HEK293 (cell line): ENCODE data around the gene AP1S1.

Source experiments
- CTCF ChIA-PET: fragments of 350-600 bp; formaldehyde crosslinking; extraction: SDS; loops from one replicate; lab custom pipeline; 2021; ENCODE audit warnings: antibody characterized with exemption; lab: Yijun Ruan, JAX
- POLR2A ChIA-PET: fragments of 300-600 bp; formaldehyde crosslinking; extraction: SDS; loops from one replicate; lab custom pipeline; 2020; ENCODE audit warnings: antibody characterized with exemption, inconsistent platforms; lab: Yijun Ruan, JAX
- H3K27ac ChIP-seq: fragments of 200-500 bp; sonication (Bioruptor generic); 2 replicates; pipeline ENCODE4 v1.5.1; 2014; ENCODE audit warnings: low read depth, low read length, control low read depth, inconsistent platforms; ENCODE audit errors: extremely low read depth
- H3K36me3 ChIP-seq, 2 experiments: fragments of 200-500 bp in 1 of 2; sonication (Bioruptor generic) in 1 of 2; 1 replicate in 1 of 2; 2 replicates in 1 of 2; pipeline ENCODE4 v1.5.1; 2014 to 2017; ENCODE audit warnings: inconsistent platforms in 2 of 2, low read length in 2 of 2; ENCODE audit not compliant: control insufficient read depth in 2 of 2, insufficient read depth in 1 of 2
- H3K4me1 ChIP-seq: fragments of 200-500 bp; sonication (Bioruptor generic); 2 replicates; pipeline ENCODE4 v1.5.1; 2014; ENCODE audit warnings: mild to moderate bottlenecking, low read length, inconsistent platforms; ENCODE audit not compliant: control insufficient read depth, insufficient read depth
- H3K4me3 ChIP-seq: 2 replicates; pipeline ENCODE4 v1.5.1; 2011; ENCODE audit warnings: low read depth, mild to moderate bottlenecking, control low read depth, low read length, moderate library complexity
- H3K9me3 ChIP-seq: fragments of 200-500 bp; sonication (Bioruptor generic); 2 replicates; pipeline ENCODE4 v1.5.1; 2014; ENCODE audit warnings: low read depth, low read length, inconsistent platforms; ENCODE audit not compliant: control insufficient read depth, insufficient read depth
- EGR2 ChIP-seq: fragments of 450-650 bp; formaldehyde crosslinking; IDR thresholded peaks from 2 replicates; pipeline ENCODE4 v1.5.1; 2016; ENCODE audit warnings: low read depth, missing biosample characterization, missing genetic modification characterization
- FEZF1 ChIP-seq: fragments of 450-650 bp; formaldehyde crosslinking; IDR thresholded peaks from 2 replicates; pipeline ENCODE4 v1.5.1; 2016; ENCODE audit warnings: missing biosample characterization, missing genetic modification characterization
- ZBTB20 ChIP-seq: fragments of 450-650 bp; formaldehyde crosslinking; IDR thresholded peaks from 2 replicates; pipeline ENCODE4 v1.5.1; 2016; ENCODE audit warnings: missing biosample characterization, missing genetic modification characterization
- ZBTB21 ChIP-seq: fragments of 450-650 bp; formaldehyde crosslinking; IDR thresholded peaks from 2 replicates; pipeline ENCODE4 v1.5.1; 2017; ENCODE audit warnings: missing biosample characterization, missing genetic modification characterization
- ZNF112 ChIP-seq: fragments of 450-650 bp; formaldehyde crosslinking; IDR thresholded peaks from 2 replicates; pipeline ENCODE4 v1.5.0; 2017; ENCODE audit warnings: missing biosample characterization, missing genetic modification characterization
- ZNF341 ChIP-seq: fragments of 450-650 bp; formaldehyde crosslinking; IDR thresholded peaks from 2 replicates; pipeline ENCODE4; 2016; ENCODE audit warnings: low read depth, missing biosample characterization, missing genetic modification characterization
- ZNF354C ChIP-seq: fragments of 450-650 bp; formaldehyde crosslinking; IDR thresholded peaks from 2 replicates; pipeline ENCODE4 v1.5.1; 2016; ENCODE audit warnings: missing biosample characterization, missing genetic modification characterization, low read depth, borderline replicate concordance
- ZNF549 ChIP-seq: fragments of 450-650 bp; IDR thresholded peaks from 2 replicates; pipeline ENCODE4 v1.5.1; 2018; ENCODE audit warnings: missing biosample characterization, missing genetic modification characterization, mild to moderate bottlenecking, inconsistent platforms, moderate library complexity
- ZNF561 ChIP-seq: fragments of 450-650 bp; IDR thresholded peaks from 2 replicates; pipeline ENCODE4 v1.5.1; 2018; ENCODE audit warnings: missing biosample characterization, missing genetic modification characterization, borderline replicate concordance
- ZSCAN16 ChIP-seq: fragments of 450-650 bp; formaldehyde crosslinking; IDR thresholded peaks from 2 replicates; pipeline ENCODE4 v1.5.1; 2016; ENCODE audit warnings: missing biosample characterization, missing genetic modification characterization
- TF ChIP-seq, protein P1 (sequence below): fragments of 450-650 bp; formaldehyde crosslinking; conservative IDR thresholded peaks from 2 replicates; pipeline ENCODE4 v1.5.1; 2016; ENCODE audit warnings: low read depth, missing biosample characterization, missing genetic modification characterization
- TF ChIP-seq, protein P2 (sequence below): fragments of 450-650 bp; formaldehyde crosslinking; IDR thresholded peaks from 2 replicates; pipeline ENCODE4 v1.5.1; 2017; ENCODE audit warnings: missing biosample characterization, mild to moderate bottlenecking, missing genetic modification characterization, moderate library complexity
- TF ChIP-seq, protein P3 (sequence below): fragments of 450-650 bp; formaldehyde crosslinking; IDR thresholded peaks from 2 replicates; pipeline ENCODE4 v1.5.1; 2016; ENCODE audit warnings: missing biosample characterization, missing genetic modification characterization
- TF ChIP-seq, protein P4 (sequence below): fragments of 450-650 bp; formaldehyde crosslinking; IDR thresholded peaks from 2 replicates; pipeline ENCODE4 v1.5.0; 2017; ENCODE audit warnings: missing biosample characterization, missing genetic modification characterization, borderline replicate concordance
- TF ChIP-seq, protein P5 (sequence below): fragments of 450-650 bp; formaldehyde crosslinking; IDR thresholded peaks from 2 replicates; pipeline ENCODE4 v1.5.1; 2016; ENCODE audit warnings: missing biosample characterization, missing genetic modification characterization
- TF ChIP-seq, protein P6 (sequence below): fragments of 450-650 bp; formaldehyde crosslinking; IDR thresholded peaks from 2 replicates; pipeline ENCODE4 v1.5.1; 2016; ENCODE audit warnings: missing biosample characterization, missing genetic modification characterization
- TF ChIP-seq, protein P7 (sequence below): fragments of 450-650 bp; formaldehyde crosslinking; IDR thresholded peaks from 2 replicates; pipeline ENCODE4 v1.5.1; 2017; ENCODE audit warnings: missing biosample characterization, missing genetic modification characterization

Gene AP1S1

DNA sequence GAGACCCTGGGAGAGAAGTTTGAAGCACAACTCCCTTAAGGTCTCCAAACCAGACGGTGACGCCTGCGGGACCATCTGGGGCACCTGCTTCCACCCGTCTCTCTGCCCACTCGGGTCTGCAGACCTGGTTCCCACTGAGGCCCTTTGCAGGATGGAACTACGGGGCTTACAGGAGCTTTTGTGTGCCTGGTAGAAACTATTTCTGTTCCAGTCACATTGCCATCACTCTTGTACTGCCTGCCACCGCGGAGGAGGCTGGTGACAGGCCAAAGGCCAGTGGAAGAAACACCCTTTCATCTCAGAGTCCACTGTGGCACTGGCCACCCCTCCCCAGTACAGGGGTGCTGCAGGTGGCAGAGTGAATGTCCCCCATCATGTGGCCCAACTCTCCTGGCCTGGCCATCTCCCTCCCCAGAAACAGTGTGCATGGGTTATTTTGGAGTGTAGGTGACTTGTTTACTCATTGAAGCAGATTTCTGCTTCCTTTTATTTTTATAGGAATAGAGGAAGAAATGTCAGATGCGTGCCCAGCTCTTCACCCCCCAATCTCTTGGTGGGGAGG, 16.5 kb upstream of the AP1S1 start:
- Histone ChIP-seq H3K36me3 (no peaks in the 10 kb centered on the region), H3K4me1 (0 out of 2 replicates have a peak, but pooled peaks cover 5% of the 10 kb centered on the region)
- CTCF ChIA-PET, result interaction anchor here (0.5 to 3.2 kb wide), 19 partner anchors 8 to 342 kb away, joined by 3 to 37 read pairs (median 4); partner anchors contain the start of gene SERPINE1
- TF ChIP-seq ZNF561, result no peak
- TF ChIP-seq ZSCAN16, result no peak
- TF ChIP-seq FEZF1 (tag by site-specific recombination), result no peak
- TF ChIP-seq, protein P1, sequence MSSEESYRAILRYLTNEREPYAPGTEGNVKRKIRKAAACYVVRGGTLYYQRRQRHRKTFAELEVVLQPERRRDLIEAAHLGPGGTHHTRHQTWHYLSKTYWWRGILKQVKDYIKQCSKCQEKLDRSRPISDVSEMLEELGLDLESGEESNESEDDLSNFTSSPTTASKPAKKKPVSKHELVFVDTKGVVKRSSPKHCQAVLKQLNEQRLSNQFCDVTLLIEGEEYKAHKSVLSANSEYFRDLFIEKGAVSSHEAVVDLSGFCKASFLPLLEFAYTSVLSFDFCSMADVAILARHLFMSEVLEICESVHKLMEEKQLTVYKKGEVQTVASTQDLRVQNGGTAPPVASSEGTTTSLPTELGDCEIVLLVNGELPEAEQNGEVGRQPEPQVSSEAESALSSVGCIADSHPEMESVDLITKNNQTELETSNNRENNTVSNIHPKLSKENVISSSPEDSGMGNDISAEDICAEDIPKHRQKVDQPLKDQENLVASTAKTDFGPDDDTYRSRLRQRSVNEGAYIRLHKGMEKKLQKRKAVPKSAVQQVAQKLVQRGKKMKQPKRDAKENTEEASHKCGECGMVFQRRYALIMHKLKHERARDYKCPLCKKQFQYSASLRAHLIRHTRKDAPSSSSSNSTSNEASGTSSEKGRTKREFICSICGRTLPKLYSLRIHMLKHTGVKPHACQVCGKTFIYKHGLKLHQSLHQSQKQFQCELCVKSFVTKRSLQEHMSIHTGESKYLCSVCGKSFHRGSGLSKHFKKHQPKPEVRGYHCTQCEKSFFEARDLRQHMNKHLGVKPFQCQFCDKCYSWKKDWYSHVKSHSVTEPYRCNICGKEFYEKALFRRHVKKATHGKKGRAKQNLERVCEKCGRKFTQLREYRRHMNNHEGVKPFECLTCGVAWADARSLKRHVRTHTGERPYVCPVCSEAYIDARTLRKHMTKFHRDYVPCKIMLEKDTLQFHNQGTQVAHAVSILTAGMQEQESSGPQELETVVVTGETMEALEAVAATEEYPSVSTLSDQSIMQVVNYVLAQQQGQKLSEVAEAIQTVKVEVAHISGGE (tag by site-specific recombination), result no peak
- TF ChIP-seq ZNF549 (tag by site-specific recombination), result no peak
- TF ChIP-seq ZBTB21, result no peak
- TF ChIP-seq, protein P2, sequence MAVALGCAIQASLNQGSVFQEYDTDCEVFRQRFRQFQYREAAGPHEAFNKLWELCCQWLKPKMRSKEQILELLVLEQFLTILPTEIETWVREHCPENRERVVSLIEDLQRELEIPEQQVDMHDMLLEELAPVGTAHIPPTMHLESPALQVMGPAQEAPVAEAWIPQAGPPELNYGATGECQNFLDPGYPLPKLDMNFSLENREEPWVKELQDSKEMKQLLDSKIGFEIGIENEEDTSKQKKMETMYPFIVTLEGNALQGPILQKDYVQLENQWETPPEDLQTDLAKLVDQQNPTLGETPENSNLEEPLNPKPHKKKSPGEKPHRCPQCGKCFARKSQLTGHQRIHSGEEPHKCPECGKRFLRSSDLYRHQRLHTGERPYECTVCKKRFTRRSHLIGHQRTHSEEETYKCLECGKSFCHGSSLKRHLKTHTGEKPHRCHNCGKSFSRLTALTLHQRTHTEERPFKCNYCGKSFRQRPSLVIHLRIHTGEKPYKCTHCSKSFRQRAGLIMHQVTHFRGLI (tag by site-specific recombination), result no peak
- TF ChIP-seq, all 188 proteins: peak for 0
- POLR2A ChIA-PET, result interaction anchor here (0.5 to 1.1 kb wide), 3 partner anchors 16 to 44 kb away, joined by 3 to 4 read pairs (median 4); no protein-coding TSS in a partner anchor
- Histone ChIP-seq H3K27ac (no peak overlapping the region), H3K9me3 (no peaks in the 10 kb centered on the region), H3K4me3 (no peak overlapping the region)

DNA sequence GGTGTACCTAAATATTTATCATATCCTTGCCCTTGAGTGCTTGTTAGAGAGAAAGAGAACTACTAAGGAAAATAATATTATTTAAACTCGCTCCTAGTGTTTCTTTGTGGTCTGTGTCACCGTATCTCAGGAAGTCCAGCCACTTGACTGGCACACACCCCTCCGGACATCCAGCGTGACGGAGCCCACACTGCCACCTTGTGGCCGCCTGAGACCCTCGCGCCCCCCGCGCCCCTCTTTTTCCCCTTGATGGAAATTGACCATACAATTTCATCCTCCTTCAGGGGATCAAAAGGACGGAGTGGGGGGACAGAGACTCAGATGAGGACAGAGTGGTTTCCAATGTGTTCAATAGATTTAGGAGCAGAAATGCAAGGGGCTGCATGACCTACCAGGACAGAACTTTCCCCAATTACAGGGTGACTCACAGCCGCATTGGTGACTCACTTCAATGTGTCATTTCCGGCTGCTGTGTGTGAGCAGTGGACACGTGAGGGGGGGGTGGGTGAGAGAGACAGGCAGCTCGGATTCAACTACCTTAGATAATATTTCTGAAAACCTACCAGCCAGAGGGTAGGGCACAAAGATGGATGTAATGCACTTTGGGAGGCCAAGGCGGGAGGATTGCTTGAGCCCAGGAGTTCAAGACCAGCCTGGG, 15.9 kb upstream of the AP1S1 start:
- H3K27ac ChIP-seq, result no peak overlapping the region; the same call in 1 of the 2 replicates
- ChIA-PET POLR2A (interaction anchor here (0.5 to 1.1 kb wide), 4 partner anchors 12 to 45 kb away, joined by 3 to 4 read pairs (median 4); partner anchors contain the start of gene SERPINE1), CTCF (interaction anchor here (0.6 to 3.2 kb wide), 21 partner anchors 9 to 343 kb away, joined by 3 to 37 read pairs (median 4); partner anchors contain the start of gene SERPINE1)
- H3K9me3 ChIP-seq, result no peaks in the 10 kb centered on the region
- H3K4me1 ChIP-seq, result 0 out of 2 replicates have a peak, but pooled peaks cover 5% of the 10 kb centered on the region
- peak overlapping the region; percentile 30 for H3K4me3 ChIP-seq
- H3K36me3 ChIP-seq, result no peaks in the 10 kb centered on the region
- TF ChIP-seq ZNF341 (tag by site-specific recombination) (peak; percentile 42), ZNF354C (no peak), EGR2 (no peak), ZNF112 (tag by site-specific recombination) (no peak), ZBTB20 (tag by site-specific recombination) (no peak)
- TF ChIP-seq, protein P3, sequence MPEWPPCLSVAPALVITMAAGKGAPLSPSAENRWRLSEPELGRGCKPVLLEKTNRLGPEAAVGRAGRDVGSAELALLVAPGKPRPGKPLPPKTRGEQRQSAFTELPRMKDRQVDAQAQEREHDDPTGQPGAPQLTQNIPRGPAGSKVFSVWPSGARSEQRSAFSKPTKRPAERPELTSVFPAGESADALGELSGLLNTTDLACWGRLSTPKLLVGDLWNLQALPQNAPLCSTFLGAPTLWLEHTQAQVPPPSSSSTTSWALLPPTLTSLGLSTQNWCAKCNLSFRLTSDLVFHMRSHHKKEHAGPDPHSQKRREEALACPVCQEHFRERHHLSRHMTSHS (tag by site-specific recombination), result no peak
- TF ChIP-seq, protein P4, sequence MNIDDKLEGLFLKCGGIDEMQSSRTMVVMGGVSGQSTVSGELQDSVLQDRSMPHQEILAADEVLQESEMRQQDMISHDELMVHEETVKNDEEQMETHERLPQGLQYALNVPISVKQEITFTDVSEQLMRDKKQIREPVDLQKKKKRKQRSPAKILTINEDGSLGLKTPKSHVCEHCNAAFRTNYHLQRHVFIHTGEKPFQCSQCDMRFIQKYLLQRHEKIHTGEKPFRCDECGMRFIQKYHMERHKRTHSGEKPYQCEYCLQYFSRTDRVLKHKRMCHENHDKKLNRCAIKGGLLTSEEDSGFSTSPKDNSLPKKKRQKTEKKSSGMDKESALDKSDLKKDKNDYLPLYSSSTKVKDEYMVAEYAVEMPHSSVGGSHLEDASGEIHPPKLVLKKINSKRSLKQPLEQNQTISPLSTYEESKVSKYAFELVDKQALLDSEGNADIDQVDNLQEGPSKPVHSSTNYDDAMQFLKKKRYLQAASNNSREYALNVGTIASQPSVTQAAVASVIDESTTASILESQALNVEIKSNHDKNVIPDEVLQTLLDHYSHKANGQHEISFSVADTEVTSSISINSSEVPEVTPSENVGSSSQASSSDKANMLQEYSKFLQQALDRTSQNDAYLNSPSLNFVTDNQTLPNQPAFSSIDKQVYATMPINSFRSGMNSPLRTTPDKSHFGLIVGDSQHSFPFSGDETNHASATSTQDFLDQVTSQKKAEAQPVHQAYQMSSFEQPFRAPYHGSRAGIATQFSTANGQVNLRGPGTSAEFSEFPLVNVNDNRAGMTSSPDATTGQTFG (tag by site-specific recombination), result no peak
- TF ChIP-seq, protein P5, sequence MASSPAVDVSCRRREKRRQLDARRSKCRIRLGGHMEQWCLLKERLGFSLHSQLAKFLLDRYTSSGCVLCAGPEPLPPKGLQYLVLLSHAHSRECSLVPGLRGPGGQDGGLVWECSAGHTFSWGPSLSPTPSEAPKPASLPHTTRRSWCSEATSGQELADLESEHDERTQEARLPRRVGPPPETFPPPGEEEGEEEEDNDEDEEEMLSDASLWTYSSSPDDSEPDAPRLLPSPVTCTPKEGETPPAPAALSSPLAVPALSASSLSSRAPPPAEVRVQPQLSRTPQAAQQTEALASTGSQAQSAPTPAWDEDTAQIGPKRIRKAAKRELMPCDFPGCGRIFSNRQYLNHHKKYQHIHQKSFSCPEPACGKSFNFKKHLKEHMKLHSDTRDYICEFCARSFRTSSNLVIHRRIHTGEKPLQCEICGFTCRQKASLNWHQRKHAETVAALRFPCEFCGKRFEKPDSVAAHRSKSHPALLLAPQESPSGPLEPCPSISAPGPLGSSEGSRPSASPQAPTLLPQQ (tag by site-specific recombination), result peak; percentile 76
- TF ChIP-seq, protein P6, sequence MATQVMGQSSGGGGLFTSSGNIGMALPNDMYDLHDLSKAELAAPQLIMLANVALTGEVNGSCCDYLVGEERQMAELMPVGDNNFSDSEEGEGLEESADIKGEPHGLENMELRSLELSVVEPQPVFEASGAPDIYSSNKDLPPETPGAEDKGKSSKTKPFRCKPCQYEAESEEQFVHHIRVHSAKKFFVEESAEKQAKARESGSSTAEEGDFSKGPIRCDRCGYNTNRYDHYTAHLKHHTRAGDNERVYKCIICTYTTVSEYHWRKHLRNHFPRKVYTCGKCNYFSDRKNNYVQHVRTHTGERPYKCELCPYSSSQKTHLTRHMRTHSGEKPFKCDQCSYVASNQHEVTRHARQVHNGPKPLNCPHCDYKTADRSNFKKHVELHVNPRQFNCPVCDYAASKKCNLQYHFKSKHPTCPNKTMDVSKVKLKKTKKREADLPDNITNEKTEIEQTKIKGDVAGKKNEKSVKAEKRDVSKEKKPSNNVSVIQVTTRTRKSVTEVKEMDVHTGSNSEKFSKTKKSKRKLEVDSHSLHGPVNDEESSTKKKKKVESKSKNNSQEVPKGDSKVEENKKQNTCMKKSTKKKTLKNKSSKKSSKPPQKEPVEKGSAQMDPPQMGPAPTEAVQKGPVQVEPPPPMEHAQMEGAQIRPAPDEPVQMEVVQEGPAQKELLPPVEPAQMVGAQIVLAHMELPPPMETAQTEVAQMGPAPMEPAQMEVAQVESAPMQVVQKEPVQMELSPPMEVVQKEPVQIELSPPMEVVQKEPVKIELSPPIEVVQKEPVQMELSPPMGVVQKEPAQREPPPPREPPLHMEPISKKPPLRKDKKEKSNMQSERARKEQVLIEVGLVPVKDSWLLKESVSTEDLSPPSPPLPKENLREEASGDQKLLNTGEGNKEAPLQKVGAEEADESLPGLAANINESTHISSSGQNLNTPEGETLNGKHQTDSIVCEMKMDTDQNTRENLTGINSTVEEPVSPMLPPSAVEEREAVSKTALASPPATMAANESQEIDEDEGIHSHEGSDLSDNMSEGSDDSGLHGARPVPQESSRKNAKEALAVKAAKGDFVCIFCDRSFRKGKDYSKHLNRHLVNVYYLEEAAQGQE (tag by site-specific recombination), result peak; percentile 44; the same call in 1 of the 2 replicates
- TF ChIP-seq, protein P7, sequence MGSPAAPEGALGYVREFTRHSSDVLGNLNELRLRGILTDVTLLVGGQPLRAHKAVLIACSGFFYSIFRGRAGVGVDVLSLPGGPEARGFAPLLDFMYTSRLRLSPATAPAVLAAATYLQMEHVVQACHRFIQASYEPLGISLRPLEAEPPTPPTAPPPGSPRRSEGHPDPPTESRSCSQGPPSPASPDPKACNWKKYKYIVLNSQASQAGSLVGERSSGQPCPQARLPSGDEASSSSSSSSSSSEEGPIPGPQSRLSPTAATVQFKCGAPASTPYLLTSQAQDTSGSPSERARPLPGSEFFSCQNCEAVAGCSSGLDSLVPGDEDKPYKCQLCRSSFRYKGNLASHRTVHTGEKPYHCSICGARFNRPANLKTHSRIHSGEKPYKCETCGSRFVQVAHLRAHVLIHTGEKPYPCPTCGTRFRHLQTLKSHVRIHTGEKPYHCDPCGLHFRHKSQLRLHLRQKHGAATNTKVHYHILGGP (tag by site-specific recombination), result no peak
